Stimulated activated CD4-positive, alpha-beta T cell treated with anti-CD3 and anti-CD28 coated beads, Interleukin-15, amount 100 ng/mL, for 48 hours (primary cell): Measurements from ENCODE around the gene TCTN3.
"Not testable (repeated sequence)": the region's sequence is repeated elsewhere in the genome, so short reads cannot be mapped to it uniquely, and the experiment has no call there.

ENCODE experiments used
- DNase-seq, 2 donors: peaks; one replicate each; pipeline ENCODE4 v3.0.0-alpha.2; 2020; ENCODE audit warnings: low read depth in 2 of 2

The TCTN3 gene

GRCh38 chr10:95688648-95689047, 5.1 kb downstream of the TCTN3 start:
- DNase-seq, result no peak

GRCh38 chr10:95683966-95684365, 9.8 kb downstream of the TCTN3 start:
- DNase-seq, result no peak

GRCh38 chr10:95675403-95676116, 18.2 kb downstream of the TCTN3 start:
- no peak for DNase-seq

GRCh38 chr10:95674643-95675042, 19.1 kb downstream of the TCTN3 start:
- no peak for DNase-seq

GRCh38 chr10:95672641-95673040, 21.1 kb downstream of the TCTN3 start:
- DNase-seq, result not testable (repeated sequence)

GRCh38 chr10:95664543-95664942, 29.2 kb downstream of the TCTN3 start:
- no peak for DNase-seq

GRCh38 chr10:95663496-95663895, 30.2 kb downstream of the TCTN3 start:
- no peak for DNase-seq

- no peak for DNase-seq
These were observed 31.9 kb downstream of the TCTN3 start for GRCh38 chr10:95661818-95662217.

- DNase-seq, result no peak
These were observed 33.4 kb downstream of the TCTN3 start for GRCh38 chr10:95660283-95660682.

- DNase-seq, result no peak
These were observed 36.5 kb downstream of the TCTN3 start for GRCh38 chr10:95657250-95657649.

GRCh38 chr10:95656291-95657164, 37.2 kb downstream of the TCTN3 start, which contains the start of gene ALDH18A1:
ALDH18A1 (minus strand) TSS chr10:95656711; CDS start chr10:95653377, 3,334 bp downstream.
- DNase-seq, result peak; percentile 82 to 85

- DNase-seq, result no peak
These were observed 38.0 kb downstream of the TCTN3 start for GRCh38 chr10:95655571-95656290.

GRCh38 chr10:95653895-95654294, 39.8 kb downstream of the TCTN3 start:
- no peak for DNase-seq

GRCh38 chr10:95651346-95652060, 42.2 kb downstream of the TCTN3 start:
- no peak for DNase-seq

GRCh38 chr10:95650232-95650631, 43.5 kb downstream of the TCTN3 start:
- no peak for DNase-seq

GRCh38 chr10:95648138-95648537, 45.6 kb downstream of the TCTN3 start:
- DNase-seq, result no peak

- DNase-seq, result no peak
These were observed 47.6 kb downstream of the TCTN3 start for GRCh38 chr10:95646160-95646559.

- DNase-seq, result no peak
These were observed 48.8 kb downstream of the TCTN3 start for GRCh38 chr10:95644901-95645300.

GRCh38 chr10:95640891-95641315, 52.8 kb downstream of the TCTN3 start:
- no peak for DNase-seq

GRCh38 chr10:95637911-95638310, 55.8 kb downstream of the TCTN3 start:
- DNase-seq, result no peak

GRCh38 chr10:95637140-95637539, 56.6 kb downstream of the TCTN3 start:
- no peak for DNase-seq

GRCh38 chr10:95635319-95635733, 58.4 kb downstream of the TCTN3 start:
- no peak for DNase-seq
